ENCODE results near the gene NSMF. TPM values are rescaled to one million over a fixed set of nuclear protein-coding genes. Genes with fewer than 3 reads are reported as not detected.

The NSMF gene
- total and polyA plus RNA-seq, 2 of the 4 experiments (the other 2 are of a cell fraction) = 7.7 to 40.9 TPM

DNA sequence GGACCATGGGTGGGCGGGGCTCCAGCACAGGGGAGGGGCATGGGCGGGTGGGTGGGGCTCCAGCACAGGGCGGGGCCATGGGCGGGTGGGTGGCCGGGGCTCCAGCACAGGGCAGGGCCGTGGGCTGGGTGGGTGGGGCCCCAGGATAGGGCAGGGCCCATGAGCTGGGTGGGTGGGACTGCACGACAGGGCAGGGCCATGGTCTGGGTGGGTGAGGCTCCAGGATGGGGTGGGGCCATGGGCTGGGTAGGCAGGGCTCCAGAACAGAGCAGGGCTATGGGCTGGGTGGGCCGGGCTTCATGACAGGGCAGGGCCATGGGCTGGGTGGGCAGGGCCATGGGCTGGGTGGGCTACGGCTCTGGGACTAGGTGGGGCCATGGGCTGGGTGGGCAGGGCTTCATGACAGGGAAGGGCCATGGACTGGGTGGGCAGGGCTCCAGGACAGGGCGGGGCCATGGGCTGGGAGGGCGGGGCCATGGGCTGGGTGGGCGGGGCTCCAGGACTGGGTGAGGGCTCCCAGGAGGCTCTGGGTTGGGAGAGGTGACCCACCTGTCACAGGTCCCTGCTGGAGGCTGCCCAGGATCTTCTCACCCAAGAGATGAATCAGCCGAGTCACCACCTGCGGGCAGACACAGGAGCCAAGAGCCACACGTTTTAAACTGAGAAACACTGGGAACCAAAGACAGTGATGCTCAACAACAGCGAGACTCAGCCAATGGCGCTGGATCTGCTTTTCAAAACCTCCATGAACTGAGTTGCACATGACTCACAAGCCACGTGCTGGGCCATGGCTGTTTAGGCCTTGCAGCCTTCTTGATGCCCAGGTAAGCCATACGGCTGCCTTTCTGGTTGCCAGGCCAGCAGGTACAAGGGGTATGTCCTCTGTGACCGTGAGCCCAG, 33.6 kb upstream of the NSMF start:
- H3K27ac ChIP-seq (ENCODE audit: insufficient read depth, low read length) = no peak overlapping the region
- H3K9me3 ChIP-seq (ENCODE audit: control insufficient read depth, insufficient read depth, low read length) = peaks cover 4% of the 10 kb centered on the region; the same call in 1 of the 2 replicates
- peaks cover 20% of the 10 kb centered on the region for H3K27me3 ChIP-seq (ENCODE audit: control insufficient read depth, insufficient read depth, low read length)
- TF ChIP-seq RCOR1 (IDR thresholded peaks at IDR 0.05; ENCODE audit: insufficient replicate concordance, low read length) (no peak), FOS (IDR thresholded peaks at IDR 0.05; ENCODE audit: low read depth, low read length) (no peak), CEBPB (IDR thresholded peaks at IDR 0.05; ENCODE audit: low read depth, low read length) (no peak), SMC3 (IDR thresholded peaks at IDR 0.05; ENCODE audit: low read depth, low read length) (no peak)
- TF ChIP-seq, protein P1, sequence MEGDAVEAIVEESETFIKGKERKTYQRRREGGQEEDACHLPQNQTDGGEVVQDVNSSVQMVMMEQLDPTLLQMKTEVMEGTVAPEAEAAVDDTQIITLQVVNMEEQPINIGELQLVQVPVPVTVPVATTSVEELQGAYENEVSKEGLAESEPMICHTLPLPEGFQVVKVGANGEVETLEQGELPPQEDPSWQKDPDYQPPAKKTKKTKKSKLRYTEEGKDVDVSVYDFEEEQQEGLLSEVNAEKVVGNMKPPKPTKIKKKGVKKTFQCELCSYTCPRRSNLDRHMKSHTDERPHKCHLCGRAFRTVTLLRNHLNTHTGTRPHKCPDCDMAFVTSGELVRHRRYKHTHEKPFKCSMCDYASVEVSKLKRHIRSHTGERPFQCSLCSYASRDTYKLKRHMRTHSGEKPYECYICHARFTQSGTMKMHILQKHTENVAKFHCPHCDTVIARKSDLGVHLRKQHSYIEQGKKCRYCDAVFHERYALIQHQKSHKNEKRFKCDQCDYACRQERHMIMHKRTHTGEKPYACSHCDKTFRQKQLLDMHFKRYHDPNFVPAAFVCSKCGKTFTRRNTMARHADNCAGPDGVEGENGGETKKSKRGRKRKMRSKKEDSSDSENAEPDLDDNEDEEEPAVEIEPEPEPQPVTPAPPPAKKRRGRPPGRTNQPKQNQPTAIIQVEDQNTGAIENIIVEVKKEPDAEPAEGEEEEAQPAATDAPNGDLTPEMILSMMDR (conservative IDR thresholded peaks at IDR 0.05; ENCODE audit: low read depth, low read length) = no peak
- no TSS peak for BruUV-seq (replicated peaks)
- peaks cover 6% of the 10 kb centered on the region; the same call in 1 of the 2 replicates for H4K20me1 ChIP-seq (ENCODE audit: insufficient read depth, low read length)
- ATAC-seq (ENCODE audit: low read depth) (no peak), DNase-seq (no peak)
- H2AK9ac ChIP-seq (replicated peaks; ENCODE audit: low read depth, low read length, poor library complexity) = no peak overlapping the region
- H2AK5ac ChIP-seq (ENCODE audit: low read depth, low read length) = no peak overlapping the region
- no peak overlapping the region for H3K4me2 ChIP-seq (ENCODE audit: low read depth, low read length)
- no peak overlapping the region for H2BK5ac ChIP-seq (ENCODE audit: low read depth, low read length, poor library complexity, severe bottlenecking)
- no peak overlapping the region for H4K8ac ChIP-seq (ENCODE audit: low read depth in 2 of 2, low read length in 2 of 2)
- H3K9ac ChIP-seq (ENCODE audit: low read depth, low read length) = no peak overlapping the region
- dilution Hi-C loops (cut with HindIII; ENCODE audit: low sequenced_read_pairs, unreplicated experiment) = no loop called here
- in situ Hi-C loops (cut with MboI; ENCODE audit: low sequenced_read_pairs) = no loop called here
- H2BK120ac ChIP-seq (ENCODE audit: low read depth, low read length) = no peak overlapping the region
- 88% methylated on average over 7 of the region's 20 CpGs; no CpG with 5 or more reads in 1 of the 2 experiments for WGBS, 2 experiments (ENCODE audit: extremely low coverage in 2 of 2, insufficient read length in 1 of 2)
- H2BK20ac ChIP-seq (ENCODE audit: low read depth, low read length) = no peak overlapping the region
- H2BK15ac ChIP-seq (ENCODE audit: low read depth, low read length) = no peak overlapping the region
- no peak overlapping the region for H3K4ac ChIP-seq (ENCODE audit: low read depth, low read length)
- H3K36me3 ChIP-seq (ENCODE audit: control insufficient read depth, insufficient read depth, low read length) = no peaks in the 10 kb centered on the region
- no peak overlapping the region for H4K5ac ChIP-seq (ENCODE audit: low read depth, low read length)
- ChIA-PET POLR2A (ENCODE audit: unreplicated experiment) (no interaction called here), CTCF (no interaction called here)
- H3K18ac ChIP-seq (ENCODE audit: low read depth, low read length) = no peak overlapping the region
- H3K4me3 ChIP-seq (ENCODE audit: insufficient read depth, low read depth, low read length) = no peak overlapping the region
- intact Hi-C loops (cut with micrococcal nuclease) = no loop called here
- no peak overlapping the region for H4K91ac ChIP-seq (ENCODE audit: insufficient read depth, low read depth, low read length)
- H3K4me1 ChIP-seq (ENCODE audit: control insufficient read depth, insufficient read depth, low read length) = peaks cover 2% of the 10 kb centered on the region; the same call in 1 of the 2 replicates
- H3K23ac ChIP-seq (ENCODE audit: low read depth, low read length) = no peak overlapping the region
- H3K9me1 ChIP-seq (ENCODE audit: insufficient read depth, low read length) = no peaks in the 10 kb centered on the region; the same call in 1 of the 2 replicates
- H3K79me1 ChIP-seq (ENCODE audit: low read depth in 1 of 2, low read length in 2 of 2) = no peaks in the 10 kb centered on the region
- H3K56ac ChIP-seq (ENCODE audit: extremely low read depth, insufficient read depth, low read length) = no peak overlapping the region
- no peak overlapping the region for H3K14ac ChIP-seq (replicated peaks; ENCODE audit: low read depth, low read length)
- H2AFZ ChIP-seq (replicated peaks; ENCODE audit: low read length, poor library complexity) = no peak overlapping the region

Data from IMR-90 (cell line).